ENCODE data around the gene JPH4.

JPH4 gene

DNA sequence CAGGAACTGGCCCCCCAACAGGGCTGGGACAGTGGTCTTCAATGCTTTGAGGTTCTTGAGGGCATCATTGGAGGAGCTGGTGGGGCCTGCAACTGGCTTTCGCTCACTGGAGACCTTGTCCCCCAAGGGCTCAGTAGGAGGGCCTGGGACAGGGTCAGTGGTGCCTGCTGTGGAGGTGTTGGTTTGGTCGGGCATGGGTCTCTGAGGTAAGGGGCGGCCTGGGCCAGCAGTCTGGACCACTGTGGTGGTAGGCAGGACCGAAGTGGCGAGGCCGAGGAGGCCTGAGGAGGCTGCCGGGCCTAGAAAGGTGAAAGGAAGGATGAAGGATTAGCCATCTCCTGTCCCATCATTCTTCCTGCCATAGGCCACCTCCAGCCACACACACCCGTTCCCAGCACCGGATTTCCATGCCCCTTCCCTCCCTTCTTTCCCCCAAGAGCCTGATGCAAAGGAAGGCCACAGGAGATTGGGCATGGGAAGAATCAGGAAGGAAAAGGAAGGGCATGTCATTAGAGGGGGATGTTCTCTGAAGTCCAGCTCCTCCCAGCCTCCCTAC is 55.9 kb downstream of the JPH4 start:
- DNase-seq, result no peak

DNA sequence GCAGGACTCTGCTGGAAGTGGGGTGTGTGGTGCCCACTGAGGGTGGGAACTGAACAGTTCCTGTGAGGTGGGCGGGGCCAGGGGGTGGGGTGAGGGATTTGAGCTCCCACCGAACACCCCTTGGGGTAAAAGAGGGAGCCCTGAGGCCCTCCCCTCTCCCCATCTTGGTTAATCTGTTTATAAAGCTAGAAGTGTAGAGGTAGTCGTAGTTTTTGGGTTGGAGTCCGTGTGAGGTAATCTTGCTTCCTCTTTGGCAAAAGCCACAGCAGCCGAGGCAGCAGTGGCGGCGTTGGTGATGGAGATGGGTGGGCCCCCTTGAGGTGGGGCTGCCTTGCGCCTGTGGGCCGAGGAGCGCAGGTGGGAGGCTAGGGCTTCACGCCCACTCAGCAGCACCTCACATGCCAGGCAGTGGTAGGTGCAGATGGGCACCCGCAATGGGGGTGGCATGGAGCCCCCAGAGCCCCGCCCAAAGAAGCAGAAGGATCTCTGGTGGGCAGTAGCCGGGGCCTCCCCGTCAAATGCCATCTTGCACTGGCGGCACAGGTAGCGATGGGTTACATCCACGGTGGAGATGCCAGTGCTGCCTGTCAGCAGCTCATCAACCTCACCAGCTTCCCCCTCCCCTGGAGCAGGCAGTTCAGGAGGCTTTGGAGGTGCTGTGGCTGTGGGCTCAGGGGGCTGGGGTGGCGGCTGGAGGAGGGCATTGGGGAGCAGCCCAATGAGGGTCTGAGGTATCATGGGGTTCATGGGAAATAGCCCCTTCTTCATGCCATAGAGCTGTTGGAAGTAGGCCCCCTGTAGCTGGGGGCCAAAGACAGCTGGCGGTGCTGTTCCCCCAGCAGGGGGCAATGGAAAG is 56.6 kb downstream of the JPH4 start:
- no peak for DNase-seq

DNA sequence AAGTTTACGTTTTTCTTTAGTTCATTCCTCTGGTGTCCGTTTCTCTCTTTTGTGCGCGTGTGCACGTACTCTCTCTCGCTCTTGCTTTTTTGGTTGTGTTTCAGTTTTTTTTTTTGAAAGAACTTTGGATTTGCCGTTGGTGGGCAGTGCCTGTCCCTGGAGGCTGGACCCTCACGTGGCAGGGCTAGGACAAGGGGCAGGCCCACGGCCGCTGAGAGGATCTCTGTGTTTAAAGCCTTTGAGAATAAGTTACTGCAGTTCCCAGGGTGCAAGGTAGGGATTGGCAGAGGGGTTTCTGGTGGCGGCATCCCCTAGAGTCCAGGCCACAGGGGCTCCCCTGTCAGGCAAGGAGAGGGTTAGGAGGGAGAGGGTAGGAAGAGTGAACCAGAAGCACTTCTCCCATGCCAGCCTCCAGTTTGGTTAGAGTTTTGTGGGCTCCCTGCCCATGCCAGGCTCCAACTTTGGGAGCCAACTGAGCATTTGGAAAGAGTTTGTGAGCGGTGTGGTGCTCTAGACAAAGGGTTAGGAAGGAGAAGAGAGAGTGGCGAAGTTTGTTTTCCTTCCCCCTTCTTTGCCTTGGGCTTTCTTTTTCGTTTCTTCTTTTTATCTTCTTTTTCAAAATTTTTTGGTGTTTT is 57.6 kb downstream of the JPH4 start:
- no peak for DNase-seq

DNA sequence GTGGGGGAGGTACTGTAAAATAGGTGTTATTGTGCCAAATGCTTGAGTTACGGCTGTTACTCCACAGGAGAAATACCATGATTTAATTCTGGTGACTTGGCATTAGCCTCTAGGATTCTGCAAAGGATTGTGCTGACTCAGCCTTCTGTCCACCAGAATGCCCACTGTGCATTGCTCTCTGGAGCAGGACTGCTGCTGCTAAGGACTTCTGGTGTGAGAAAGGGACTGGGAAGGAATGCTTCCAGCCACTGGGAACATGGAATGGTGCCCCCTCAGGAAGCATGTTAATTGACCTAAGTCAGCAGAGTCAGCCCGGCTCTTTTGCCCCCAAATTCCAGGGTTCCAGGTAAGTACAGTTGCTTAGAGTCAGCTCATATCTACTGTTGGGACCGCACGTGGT is 59.9 kb downstream of the JPH4 start:
- DNase-seq, result no peak

All from stimulated activated CD4-positive, alpha-beta T cell treated with anti-CD3 and anti-CD28 coated beads, Interleukin-4, amount 100 ng/mL, for 24 hours (primary cell).